ENCODE data around the gene SIRPA. TPM values are rescaled to one million over a fixed set of nuclear protein-coding genes. Genes with fewer than 3 reads are reported as not detected.

The SIRPA gene
- total and polyA plus RNA-seq, 2 experiments from 2014 or later: 16.0 to 18.6 TPM

- no peaks in the 10 kb centered on the region for H4K20me1 ChIP-seq (ENCODE audit: insufficient read depth, poor library complexity, severe bottlenecking)
- TF ChIP-seq EZH2phosphoT487 (IDR thresholded peaks at IDR 0.05; ENCODE audit: low read depth, severe bottlenecking, unreplicated experiment): no peak
- peaks cover 15% of the 10 kb centered on the region for H3K4me1 ChIP-seq (ENCODE audit: insufficient read depth)
- H2AFZ ChIP-seq: no peak overlapping the region
- H3K79me2 ChIP-seq: no peaks in the 10 kb centered on the region
- H3K4me3 ChIP-seq: no peak overlapping the region
- no peaks in the 10 kb centered on the region for H3K36me3 ChIP-seq (replicated peaks; ENCODE audit: insufficient read depth, low read depth)
- 89% methylated on average over 5 of the region's 5 CpGs for WGBS (ENCODE audit: low lambda C conversion rate, missing lambda C conversion rate)
- H3K4me2 ChIP-seq: no peak overlapping the region
- no peak overlapping the region for H3K27ac ChIP-seq
- no peaks in the 10 kb centered on the region for H3K9me3 ChIP-seq (ENCODE audit: low read depth)
- no peaks in the 10 kb centered on the region for H3K9me2 ChIP-seq (replicated peaks; ENCODE audit: insufficient read depth)
- H3K27me3 ChIP-seq: no peaks in the 10 kb centered on the region
- no peak for DNase-seq (ENCODE audit: low spot score)
Measured at GRCh38 chr20:1931830-1932229, 36.6 kb downstream of the SIRPA start.

- H3K9me3 ChIP-seq (ENCODE audit: low read depth): no peaks in the 10 kb centered on the region
- H3K27me3 ChIP-seq: no peaks in the 10 kb centered on the region
- no peaks in the 10 kb centered on the region for H3K79me2 ChIP-seq
- no peak overlapping the region for H3K27ac ChIP-seq
- H3K4me3 ChIP-seq: no peak overlapping the region
- peaks cover 15% of the 10 kb centered on the region for H3K4me1 ChIP-seq (ENCODE audit: insufficient read depth)
- H3K9me2 ChIP-seq (replicated peaks; ENCODE audit: insufficient read depth): no peaks in the 10 kb centered on the region
- TF ChIP-seq, protein P1, sequence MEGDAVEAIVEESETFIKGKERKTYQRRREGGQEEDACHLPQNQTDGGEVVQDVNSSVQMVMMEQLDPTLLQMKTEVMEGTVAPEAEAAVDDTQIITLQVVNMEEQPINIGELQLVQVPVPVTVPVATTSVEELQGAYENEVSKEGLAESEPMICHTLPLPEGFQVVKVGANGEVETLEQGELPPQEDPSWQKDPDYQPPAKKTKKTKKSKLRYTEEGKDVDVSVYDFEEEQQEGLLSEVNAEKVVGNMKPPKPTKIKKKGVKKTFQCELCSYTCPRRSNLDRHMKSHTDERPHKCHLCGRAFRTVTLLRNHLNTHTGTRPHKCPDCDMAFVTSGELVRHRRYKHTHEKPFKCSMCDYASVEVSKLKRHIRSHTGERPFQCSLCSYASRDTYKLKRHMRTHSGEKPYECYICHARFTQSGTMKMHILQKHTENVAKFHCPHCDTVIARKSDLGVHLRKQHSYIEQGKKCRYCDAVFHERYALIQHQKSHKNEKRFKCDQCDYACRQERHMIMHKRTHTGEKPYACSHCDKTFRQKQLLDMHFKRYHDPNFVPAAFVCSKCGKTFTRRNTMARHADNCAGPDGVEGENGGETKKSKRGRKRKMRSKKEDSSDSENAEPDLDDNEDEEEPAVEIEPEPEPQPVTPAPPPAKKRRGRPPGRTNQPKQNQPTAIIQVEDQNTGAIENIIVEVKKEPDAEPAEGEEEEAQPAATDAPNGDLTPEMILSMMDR (IDR thresholded peaks at IDR 0.05; ENCODE audit: poor library complexity): no peak
- no peak for TF ChIP-seq EZH2 (IDR thresholded peaks at IDR 0.05; ENCODE audit: borderline replicate concordance)
- TF ChIP-seq EZH2phosphoT487 (IDR thresholded peaks at IDR 0.05; ENCODE audit: low read depth, severe bottlenecking, unreplicated experiment): no peak
- no peaks in the 10 kb centered on the region for H4K20me1 ChIP-seq (ENCODE audit: insufficient read depth, poor library complexity, severe bottlenecking)
- H3K4me2 ChIP-seq: no peak overlapping the region
- WGBS (ENCODE audit: low lambda C conversion rate, missing lambda C conversion rate): 90% methylated on average over 2 of the region's 2 CpGs
- no peaks in the 10 kb centered on the region for H3K36me3 ChIP-seq (replicated peaks; ENCODE audit: insufficient read depth, low read depth)
- no peak overlapping the region for H2AFZ ChIP-seq
- no peak for DNase-seq (ENCODE audit: low spot score)
Measured at GRCh38 chr20:1932971-1933370, 37.8 kb downstream of the SIRPA start.

GRCh38 chr20:1933465-1933870 is 38.3 kb downstream of the SIRPA start:
- WGBS (ENCODE audit: low lambda C conversion rate, missing lambda C conversion rate): 53% methylated on average over 9 of the region's 9 CpGs

DNA sequence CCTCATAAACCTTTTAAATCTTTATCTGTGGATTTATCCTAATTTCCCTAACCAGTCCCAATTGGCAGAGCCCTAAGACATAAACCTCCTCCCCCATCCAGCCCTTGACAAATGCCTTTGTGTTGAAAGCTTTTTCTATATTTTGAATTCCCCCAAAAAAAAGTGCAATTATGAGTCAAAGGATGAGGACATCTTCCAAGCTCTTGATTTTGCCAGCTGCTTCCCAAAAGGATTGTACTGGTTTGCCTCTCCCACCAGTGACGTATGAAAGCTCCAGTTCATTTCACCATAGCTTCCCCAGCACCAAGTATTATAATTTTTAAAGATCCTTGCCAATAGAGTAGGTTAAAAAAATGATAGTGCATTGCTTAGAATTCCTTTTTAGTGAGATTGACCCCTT is 38.9 kb downstream of the SIRPA start:
- WGBS (ENCODE audit: low lambda C conversion rate, missing lambda C conversion rate): 73% methylated on average over 1 of the region's 1 CpG
- H2AFZ ChIP-seq: no peak overlapping the region
- H3K4me1 ChIP-seq (ENCODE audit: insufficient read depth): peaks cover 15% of the 10 kb centered on the region
- no peak overlapping the region for H3K4me3 ChIP-seq
- H3K36me3 ChIP-seq (replicated peaks; ENCODE audit: insufficient read depth, low read depth): no peaks in the 10 kb centered on the region
- peak overlapping the region; percentile 80 for H3K27ac ChIP-seq
- no peaks in the 10 kb centered on the region for H3K79me2 ChIP-seq
- DNase-seq (ENCODE audit: low spot score): no peak
- no peaks in the 10 kb centered on the region for H3K9me3 ChIP-seq (ENCODE audit: low read depth)
- no peaks in the 10 kb centered on the region for H3K9me2 ChIP-seq (replicated peaks; ENCODE audit: insufficient read depth)
- H3K4me2 ChIP-seq: no peak overlapping the region
- H4K20me1 ChIP-seq (ENCODE audit: insufficient read depth, poor library complexity, severe bottlenecking): no peaks in the 10 kb centered on the region
- TF ChIP-seq EZH2phosphoT487 (IDR thresholded peaks at IDR 0.05; ENCODE audit: low read depth, severe bottlenecking, unreplicated experiment): no peak
- TF ChIP-seq, protein P1 (IDR thresholded peaks at IDR 0.05; ENCODE audit: poor library complexity): no peak
- TF ChIP-seq EZH2 (IDR thresholded peaks at IDR 0.05; ENCODE audit: borderline replicate concordance): no peak
- H3K27me3 ChIP-seq: no peaks in the 10 kb centered on the region

More at GRCh38 chr20:1933465-1933870, 38.3 kb downstream of the SIRPA start:
- TF ChIP-seq EZH2phosphoT487 (IDR thresholded peaks at IDR 0.05; ENCODE audit: low read depth, severe bottlenecking, unreplicated experiment): no peak
- TF ChIP-seq EZH2 (IDR thresholded peaks at IDR 0.05; ENCODE audit: borderline replicate concordance): no peak
- TF ChIP-seq, protein P1 (IDR thresholded peaks at IDR 0.05; ENCODE audit: poor library complexity): no peak
- no peak overlapping the region for H3K4me2 ChIP-seq
- no peak overlapping the region for H2AFZ ChIP-seq
- no peaks in the 10 kb centered on the region for H3K9me3 ChIP-seq (ENCODE audit: low read depth)
- no peak overlapping the region for H3K4me3 ChIP-seq
- peaks cover 15% of the 10 kb centered on the region for H3K4me1 ChIP-seq (ENCODE audit: insufficient read depth)
- H3K79me2 ChIP-seq: no peaks in the 10 kb centered on the region
- DNase-seq (ENCODE audit: low spot score): peak; percentile 32
- no peaks in the 10 kb centered on the region for H3K36me3 ChIP-seq (replicated peaks; ENCODE audit: insufficient read depth, low read depth)
- H4K20me1 ChIP-seq (ENCODE audit: insufficient read depth, poor library complexity, severe bottlenecking): no peaks in the 10 kb centered on the region
- no peaks in the 10 kb centered on the region for H3K27me3 ChIP-seq
- H3K9me2 ChIP-seq (replicated peaks; ENCODE audit: insufficient read depth): no peaks in the 10 kb centered on the region
- H3K27ac ChIP-seq: no peak overlapping the region
